NCI-H2227 (cell line): ENCODE data around the gene LCN2.
A peak's percentile ranks its signal among the peaks of the same experiment; 100 is the strongest.

Experiments used
- DNase-seq: peaks from one replicate; lab custom pipeline; 2025; ENCODE audit not compliant: unreplicated experiment; lab: John Stamatoyannopoulos, UW

LCN2 gene

GRCh38 chr9:128114326-128115186, 34.7 kb upstream of the LCN2 start:
- no peak for DNase-seq

- no peak for DNase-seq
Measured at GRCh38 chr9:128115187-128116103, 33.8 kb upstream of the LCN2 start.

DNA sequence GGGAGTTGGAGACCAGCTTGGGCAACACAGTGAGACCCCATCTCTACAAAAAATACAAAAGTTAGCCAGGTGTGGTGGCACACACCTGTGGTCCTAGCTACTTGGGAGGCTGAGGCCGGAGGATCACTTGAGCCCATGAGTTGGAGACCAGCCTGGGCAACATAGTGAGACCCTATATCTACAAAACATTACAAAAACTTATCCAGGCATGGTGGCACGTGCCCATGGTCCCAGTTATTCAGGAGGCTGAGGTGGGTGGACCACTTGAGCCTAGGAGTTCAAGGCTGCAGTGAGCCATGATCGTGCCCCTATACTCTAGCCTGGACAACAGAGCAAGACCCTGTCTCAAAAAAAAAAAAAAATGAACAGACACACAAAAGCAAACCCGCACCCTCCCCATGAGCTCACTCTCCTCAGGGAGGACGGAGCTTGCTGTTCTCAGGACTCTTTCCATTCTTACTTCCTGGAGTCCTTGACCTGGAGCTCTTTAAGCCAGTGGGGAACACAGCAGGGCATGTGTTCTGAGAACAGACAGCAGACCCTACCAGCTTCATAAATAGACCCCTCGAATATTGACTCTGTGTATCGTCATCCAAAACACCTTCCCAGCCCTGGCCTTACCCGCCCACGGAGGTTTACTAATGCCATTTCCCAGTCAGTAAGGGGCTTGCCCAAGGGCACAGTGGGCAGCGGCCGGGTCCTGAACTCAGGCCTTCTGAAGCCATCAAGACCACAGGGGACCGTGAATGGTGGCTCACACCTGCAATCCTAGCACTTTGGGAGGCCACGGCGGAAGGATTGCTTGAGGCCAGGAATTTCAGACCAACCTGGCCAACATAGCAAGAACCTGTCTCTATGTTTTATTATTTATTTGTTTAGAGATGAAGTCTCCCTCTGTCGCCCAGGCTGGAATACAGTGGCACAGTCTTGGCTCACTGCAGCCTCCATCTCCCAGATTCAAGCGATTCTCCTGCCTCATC, 32.9 kb upstream of the LCN2 start:
- DNase-seq, result no peak

GRCh38 chr9:128117613-128118471, 31.4 kb upstream of the LCN2 start:
- peak; percentile 91 for DNase-seq

GRCh38 chr9:128118472-128118857, 30.8 kb upstream of the LCN2 start:
- no peak for DNase-seq

DNA sequence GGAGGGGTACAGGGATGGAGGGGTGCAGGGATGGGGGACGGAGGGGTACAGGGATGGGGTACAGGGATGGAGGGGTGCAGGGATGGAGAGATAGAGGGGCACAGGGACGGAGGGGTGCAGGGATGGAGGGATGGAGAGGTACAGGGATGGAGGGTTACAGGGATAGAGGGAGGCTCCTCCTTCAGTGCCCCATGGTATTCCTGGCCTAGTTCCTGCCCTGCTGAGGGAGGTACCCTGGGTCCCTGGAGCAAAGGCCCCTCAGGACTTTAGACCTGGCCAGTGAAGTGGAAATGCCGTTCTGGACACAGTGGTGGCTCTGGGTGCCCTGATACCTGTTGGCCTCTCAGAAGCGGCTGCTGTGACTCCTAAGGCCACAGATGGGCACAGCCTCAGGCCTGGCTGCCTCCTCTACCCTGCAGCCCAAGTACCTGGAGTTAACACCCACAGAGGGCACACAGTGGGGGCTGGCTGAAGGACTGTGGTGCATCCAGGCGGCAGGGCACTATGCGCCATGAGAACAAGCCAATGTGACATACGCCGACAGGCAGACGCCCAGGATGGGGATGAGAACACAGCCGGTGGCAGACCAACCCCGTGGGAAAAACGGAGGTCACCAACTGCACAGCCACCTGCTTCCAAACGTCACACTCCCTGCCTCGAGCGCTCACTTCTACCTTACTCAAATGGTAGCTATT, 30.1 kb upstream of the LCN2 start:
- no peak for DNase-seq

DNA sequence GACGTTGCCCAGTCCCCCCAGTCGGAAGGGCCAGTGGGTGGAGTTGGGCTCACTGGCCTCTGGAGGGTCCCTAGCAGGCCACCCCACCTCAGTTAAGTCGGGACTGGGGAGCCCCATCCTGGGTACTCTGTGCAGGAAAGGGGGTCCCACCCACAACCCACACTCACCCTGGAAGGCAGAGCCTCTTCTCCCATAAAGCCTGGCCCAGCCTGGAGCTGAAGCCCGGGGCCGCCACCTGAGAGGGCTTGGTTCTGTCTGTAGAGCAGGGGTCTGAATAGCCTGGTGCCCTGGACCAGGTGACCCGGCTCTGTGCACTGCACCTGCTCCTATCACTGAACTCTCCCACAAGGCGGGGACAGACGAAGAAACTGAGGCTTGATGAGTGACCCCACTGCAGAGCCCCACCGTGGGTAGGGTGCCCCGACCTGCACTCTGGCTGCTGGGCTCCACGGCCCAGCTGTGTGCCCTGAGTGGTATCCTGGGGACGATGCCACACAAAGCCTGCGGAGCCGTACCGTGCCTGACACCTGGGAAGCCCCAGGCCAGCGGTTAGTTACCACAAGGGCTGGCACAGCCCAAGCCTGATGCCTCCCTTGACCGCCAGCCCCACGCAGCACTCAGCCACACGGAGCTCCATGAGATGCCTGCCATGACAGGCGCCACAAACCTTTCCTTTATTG, 29.1 kb upstream of the LCN2 start:
- DNase-seq, result no peak

DNA sequence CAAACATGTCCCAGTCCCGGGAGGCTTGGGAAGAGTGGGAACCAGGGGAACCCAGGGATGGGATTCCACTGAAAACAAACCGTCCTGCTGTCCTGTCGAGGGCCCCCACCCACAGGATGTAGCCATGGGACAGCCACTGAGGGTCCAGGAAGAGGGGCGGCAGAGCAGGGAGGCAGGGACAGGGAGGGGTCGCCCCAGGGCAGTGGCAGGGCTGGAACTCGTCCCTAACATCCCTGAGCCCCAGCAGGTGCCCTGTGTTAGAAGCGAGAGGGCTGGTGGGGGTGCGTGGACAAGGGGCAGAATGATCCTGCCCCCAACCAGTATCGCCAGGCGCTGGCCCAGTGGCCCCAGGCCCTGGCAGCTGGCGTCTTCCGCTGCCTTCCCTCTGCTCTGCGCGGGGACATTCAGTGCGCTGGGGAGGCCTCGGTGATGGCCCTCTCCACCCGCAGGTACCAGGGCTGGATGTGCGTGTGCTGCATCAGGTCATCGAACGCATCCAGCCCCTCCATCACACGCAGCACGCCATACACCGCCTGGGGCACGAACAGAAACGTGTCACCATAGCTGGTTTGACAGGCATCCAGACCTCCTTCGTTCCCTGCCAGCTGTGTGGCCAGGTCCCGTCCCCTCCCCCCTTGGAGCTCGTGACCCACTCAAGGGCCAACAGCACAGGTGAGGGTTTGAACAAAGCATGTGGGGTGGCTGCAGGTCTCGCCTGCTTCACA, 28.4 kb upstream of the LCN2 start:
- DNase-seq, result no peak

DNA sequence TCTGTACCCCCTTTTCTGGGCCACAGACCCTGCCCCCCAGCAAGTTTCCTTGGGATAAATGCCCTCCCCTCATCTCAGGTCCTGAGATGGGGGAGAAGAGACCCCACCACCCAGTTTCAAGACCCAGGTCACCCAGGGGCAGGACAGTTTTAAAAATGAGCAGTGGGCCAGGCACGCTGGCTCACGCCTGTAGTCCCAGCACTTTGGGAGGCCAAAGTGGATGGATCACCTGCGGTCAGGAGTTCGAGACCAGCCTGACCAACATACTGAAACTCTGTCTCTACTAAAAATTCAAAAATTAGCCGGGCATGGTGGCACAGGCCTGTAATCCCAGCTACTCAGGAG, 27.8 kb upstream of the LCN2 start:
- DNase-seq, result no peak

DNA sequence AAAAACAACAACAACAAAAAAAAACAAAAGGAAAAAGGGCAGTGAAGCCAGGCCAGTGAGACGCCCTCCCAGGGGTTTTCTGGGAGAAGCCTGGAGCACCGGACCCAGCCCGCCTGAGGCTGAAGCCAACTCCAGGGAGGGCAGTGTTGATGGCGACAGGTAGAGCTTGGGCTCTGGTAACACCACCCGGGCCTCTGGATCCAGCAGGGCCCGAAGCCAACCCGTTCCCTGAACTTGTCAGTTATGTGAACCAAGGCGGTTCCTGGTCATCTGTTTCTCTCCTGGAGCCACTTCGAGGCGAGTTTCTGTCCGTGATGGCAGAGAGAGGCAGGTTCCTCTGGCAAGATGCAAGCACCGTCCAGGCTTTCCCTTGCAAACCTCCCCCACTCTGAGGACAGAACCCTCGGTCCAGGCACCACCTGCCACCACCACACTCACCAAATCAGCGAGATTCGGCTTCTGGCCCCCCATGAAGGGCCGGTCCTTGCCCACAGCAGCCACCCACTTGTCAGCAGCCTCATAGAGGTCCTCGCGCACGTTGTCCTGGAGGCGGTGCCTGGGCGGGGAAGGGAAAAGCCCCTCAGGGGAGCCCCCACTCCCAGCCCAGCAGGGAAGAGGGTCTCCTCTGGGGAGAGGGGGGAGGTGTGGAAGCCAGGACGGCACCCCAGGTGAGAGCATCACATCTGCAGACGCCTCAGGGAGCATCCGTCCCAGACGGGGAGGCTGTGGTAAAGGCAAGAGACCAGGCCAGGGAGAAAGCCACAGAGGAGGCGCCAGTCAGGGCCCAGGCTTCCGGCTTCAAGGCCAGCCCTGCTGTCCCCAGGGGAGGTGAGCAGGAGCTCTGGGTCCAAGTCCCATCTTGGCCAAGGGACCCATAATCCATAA, 27.1 kb upstream of the LCN2 start:
- no peak for DNase-seq

DNA sequence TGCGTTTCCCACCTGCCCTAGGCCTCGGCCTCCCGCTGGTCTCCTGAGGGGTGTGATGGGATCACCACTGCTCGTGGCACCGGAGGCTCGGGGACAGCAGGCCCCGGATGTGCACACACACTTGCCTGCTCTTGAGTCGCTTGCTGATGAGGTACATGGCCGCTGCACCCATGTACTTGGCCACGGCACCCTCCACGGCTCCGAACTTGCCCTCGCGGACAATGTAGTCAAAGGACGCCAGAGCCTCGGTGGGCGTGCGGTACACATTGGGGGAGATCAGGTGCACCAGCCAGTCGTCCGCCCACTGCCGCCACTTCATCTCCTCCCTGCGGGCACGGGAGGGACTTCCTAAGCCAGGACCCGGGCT, 26.5 kb upstream of the LCN2 start:
- no peak for DNase-seq

DNA sequence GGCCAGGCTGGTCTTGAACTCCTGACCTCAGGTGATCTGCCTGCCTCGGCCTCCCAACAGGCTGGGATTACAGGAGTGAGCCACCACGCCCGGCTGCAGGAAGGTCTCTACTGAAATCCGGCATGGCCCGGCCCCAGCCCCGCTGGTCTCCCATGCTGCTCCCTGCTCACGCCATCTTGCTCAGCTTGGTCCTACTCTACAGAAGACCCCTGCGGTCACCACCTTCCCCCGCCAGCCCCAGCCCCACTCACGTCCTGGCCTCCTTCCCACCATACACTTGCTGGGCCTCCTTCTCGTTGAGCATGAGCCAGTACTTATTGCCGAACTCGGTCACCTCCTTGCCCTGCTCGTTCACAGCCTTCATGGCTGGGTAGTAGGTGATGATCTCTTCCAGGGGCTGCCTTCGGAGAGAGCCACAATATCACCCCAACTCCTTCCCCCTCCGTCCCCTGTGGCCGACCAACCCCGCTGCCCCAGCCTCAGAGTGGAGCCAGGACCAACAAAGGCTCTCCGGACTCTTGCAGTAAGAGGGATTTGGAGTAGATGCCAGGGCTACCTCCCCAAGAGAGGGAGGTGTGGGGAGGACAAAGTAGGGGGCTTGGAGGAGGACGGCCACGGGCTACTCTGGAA, 25.7 kb upstream of the LCN2 start:
- DNase-seq, result no peak

- DNase-seq, result no peak
Measured at GRCh38 chr9:128124451-128124850, 24.8 kb upstream of the LCN2 start.

DNA sequence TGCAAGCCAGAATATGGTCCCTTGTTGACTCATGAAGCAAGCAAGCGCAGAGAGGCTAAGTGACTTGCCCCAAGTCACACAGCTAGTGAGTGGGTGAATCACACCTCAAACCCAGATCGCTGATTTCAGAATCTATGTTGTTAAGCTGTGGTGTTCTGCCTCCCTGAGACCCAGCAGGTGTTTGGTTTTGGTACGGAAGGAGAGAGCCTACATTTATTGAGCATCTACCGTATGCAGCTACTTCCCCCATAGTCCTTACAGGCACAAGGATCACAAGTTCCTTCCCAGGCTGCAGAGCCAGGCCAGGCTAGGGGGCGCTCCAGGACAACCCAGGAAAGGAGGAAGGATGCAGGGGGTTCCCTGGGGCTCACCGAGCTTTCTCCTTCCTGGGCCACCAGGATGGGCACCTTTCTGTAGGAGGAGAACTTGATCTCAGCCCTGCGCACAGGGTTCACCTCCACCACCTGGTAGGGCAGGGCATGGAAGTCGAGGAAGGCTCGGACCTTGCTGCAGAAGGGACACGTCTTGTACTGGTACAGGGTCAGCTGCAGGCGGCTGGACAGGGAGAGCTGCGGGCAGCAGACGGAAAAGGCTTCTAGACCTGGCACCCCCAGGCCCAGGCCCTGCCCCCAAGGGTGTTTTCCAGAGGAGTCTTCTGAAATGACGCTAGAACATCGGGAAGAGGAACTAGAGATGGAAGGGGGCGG, 24.2 kb upstream of the LCN2 start:
- peak; percentile 23 for DNase-seq

DNA sequence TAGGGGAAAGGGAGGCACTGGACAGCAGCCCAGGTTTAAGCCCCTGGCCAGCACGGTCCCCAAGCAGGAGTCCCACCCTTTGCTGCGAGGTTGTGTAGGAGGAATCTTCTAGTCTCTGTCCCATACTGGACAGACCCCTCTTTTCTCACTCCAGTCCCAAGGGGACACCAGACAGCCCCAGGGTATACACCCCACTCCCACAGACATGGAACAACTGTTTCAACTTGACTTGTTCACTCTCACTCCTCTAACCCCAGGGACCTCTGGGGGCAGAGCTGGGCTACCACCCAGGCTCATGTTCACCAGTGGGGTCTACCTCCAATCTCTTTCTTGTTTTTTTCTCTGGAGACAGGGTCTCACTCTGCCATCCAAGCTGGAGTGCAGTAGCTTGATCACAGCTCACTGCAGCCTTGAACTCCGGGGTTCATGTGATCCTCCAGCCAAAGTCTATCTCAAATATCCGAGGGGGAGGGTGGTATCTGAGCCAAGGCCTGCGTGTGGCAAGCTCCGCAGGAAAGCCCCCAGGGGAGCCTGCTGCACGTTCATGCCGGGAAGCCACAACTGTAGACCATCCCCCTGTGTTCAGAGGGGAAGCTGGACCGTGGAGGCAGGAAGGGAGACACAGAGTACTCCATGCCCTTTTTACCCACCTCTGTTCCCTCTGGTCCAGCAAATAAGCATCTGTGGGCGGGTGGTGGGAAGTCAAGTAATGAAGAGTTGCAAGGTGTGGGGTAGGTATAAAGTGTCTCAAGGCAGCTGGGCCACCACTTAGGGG, 23.5 kb upstream of the LCN2 start:
- DNase-seq, result no peak
